HepG2 (cell line): Measurements from ENCODE around the gene SYVN1. TPM values are rescaled to one million over a fixed set of nuclear protein-coding genes. Genes with fewer than 3 reads are reported as not detected.

Experiments
- ARID4A ChIP-seq: sonication (generic); formaldehyde crosslinking; IDR thresholded peaks from 2 replicates; pipeline ENCODE4 v1.5.0; 2020; ENCODE audit warnings: mild to moderate bottlenecking, missing genetic modification reagents, borderline replicate concordance
- DMTF1 ChIP-seq: sonication (generic); formaldehyde crosslinking; IDR thresholded peaks from 2 replicates; pipeline ENCODE4 v1.4.0; 2020; ENCODE audit warnings: mild to moderate bottlenecking, missing genetic modification reagents
- FOXK2 ChIP-seq: fragments of 450-650 bp; IDR thresholded peaks from 2 replicates; pipeline ENCODE4 v1.6.1; 2016
- GFI1 ChIP-seq: sonication (generic); formaldehyde crosslinking; IDR thresholded peaks from 2 replicates; pipeline ENCODE4 v1.5.0; 2020; ENCODE audit warnings: missing genetic modification reagents, mild to moderate bottlenecking, borderline replicate concordance
- HOXA5 ChIP-seq: sonication (generic); formaldehyde crosslinking; IDR thresholded peaks from 2 replicates; pipeline ENCODE4 v1.4.0; 2020; ENCODE audit warnings: missing genetic modification reagents
- IRF1 ChIP-seq: sonication (generic); formaldehyde crosslinking; IDR thresholded peaks from 2 replicates; pipeline ENCODE4 v1.4.0; 2020; ENCODE audit warnings: low read depth, mild to moderate bottlenecking, missing genetic modification reagents
- KLF12 ChIP-seq: sonication (generic); formaldehyde crosslinking; IDR thresholded peaks from 2 replicates; pipeline ENCODE4 v1.4.0; 2020; ENCODE audit warnings: missing genetic modification reagents, borderline replicate concordance
- MNT ChIP-seq: fragments of 450-650 bp; IDR thresholded peaks from 2 replicates; pipeline ENCODE4 v1.6.1; 2016
- MTF2 ChIP-seq: sonication (generic); formaldehyde crosslinking; IDR thresholded peaks from 2 replicates; pipeline ENCODE4 v1.5.0; 2020; ENCODE audit warnings: missing genetic modification reagents, borderline replicate concordance
- NFYB ChIP-seq: sonication (generic); formaldehyde crosslinking; IDR thresholded peaks from 2 replicates; pipeline ENCODE4 v1.4.0; 2020; ENCODE audit warnings: missing genetic modification reagents
- NR2F6 ChIP-seq, 2 experiments: IDR thresholded peaks; 2 replicates each; pipeline ENCODE4 v1.6.1; 2016; ENCODE audit warnings: antibody characterized with exemption in 1 of 2, mild to moderate bottlenecking in 1 of 2
- SKI ChIP-seq: fragments of 450-650 bp; IDR thresholded peaks from one replicate; pipeline ENCODE4 v1.6.1; 2018; ENCODE audit warnings: mild to moderate bottlenecking; ENCODE audit not compliant: partially characterized antibody
- THAP7 ChIP-seq: sonication (generic); formaldehyde crosslinking; IDR thresholded peaks from 2 replicates; pipeline ENCODE4 v1.8.1; 2023; ENCODE audit warnings: mild to moderate bottlenecking, missing genetic modification reagents
- ZNF296 ChIP-seq: sonication (generic); formaldehyde crosslinking; conservative IDR thresholded peaks from 2 replicates; pipeline ENCODE4 v1.5.0; 2020; ENCODE audit warnings: mild to moderate bottlenecking, missing genetic modification reagents
- ZNF343 ChIP-seq: sonication (generic); formaldehyde crosslinking; IDR thresholded peaks from 2 replicates; pipeline ENCODE4 v1.4.0; 2020; ENCODE audit warnings: mild to moderate bottlenecking, missing genetic modification reagents
- ZNF709 ChIP-seq: sonication (generic); formaldehyde crosslinking; IDR thresholded peaks from 2 replicates; pipeline ENCODE4 v1.5.0; 2020; ENCODE audit warnings: mild to moderate bottlenecking, missing genetic modification reagents
- ZNF792 ChIP-seq: IDR thresholded peaks from 2 replicates; pipeline ENCODE4 v1.6.1; 2016
- ZNF800 ChIP-seq: sonication (generic); formaldehyde crosslinking; IDR thresholded peaks from 2 replicates; pipeline ENCODE4 v1.4.0; 2020; ENCODE audit warnings: missing genetic modification reagents
- polyA plus RNA-seq, 8 experiments: library from polyadenylated mRNA; depleted of rRNA in 3 of 8; stranded (reverse) in 7 of 8; unstranded in 1 of 8; fragments of >200 nt; fragmentation: Illumina TruSeq in 4 of 8; extraction: Trizol in 4 of 8; gene quantifications; 2 replicates each; pipeline versions ENCODE4 v1.2.1 to v1.2.3, GENCODE V29; 2011 to 2016; ENCODE audit warnings: low read depth in 4 of 8, missing spikeins in 1 of 8, mixed read lengths in 1 of 8; ENCODE audit not compliant: insufficient read depth in 1 of 8
- total RNA-seq, 5 experiments: library from RNA; depleted of rRNA; stranded (reverse); fragments of >200 nt; fragmentation: Illumina TruSeq; extraction: Trizol; gene quantifications; 2 replicates each; pipeline ENCODE4 v1.2.3, GENCODE V29; 2016; ENCODE audit warnings: low read depth in 1 of 5

SYVN1 gene
- total and polyA plus RNA-seq, 2 of the 13 experiments (the other 11 are each of a cell fraction or from before 2014, with no cell fraction given) = 10.3 to 22.5 TPM

GRCh38 chr11:65111159-65111743, 23.1 kb downstream of the SYVN1 start (continued):
- no peak for TF ChIP-seq ZNF800 (CRISPR knock-in tag)
- TF ChIP-seq ZNF709 (CRISPR knock-in tag) = peak; percentile 45; the same call in 1 of the 2 replicates
- TF ChIP-seq KLF12 = no peak
- no peak for TF ChIP-seq MTF2
- TF ChIP-seq FOXK2 = peak; percentile 12; the same call in 1 of the 2 replicates
- peak; percentile 59; the same call in 1 of the 2 replicates for TF ChIP-seq ARID4A (CRISPR knock-in tag)
- TF ChIP-seq NFYB (CRISPR knock-in tag) = no peak
- TF ChIP-seq ZNF792 (CRISPR knock-in tag) = no peak
- no peak for TF ChIP-seq ZNF296 (CRISPR knock-in tag)
- TF ChIP-seq MNT = 0 out of 2 replicates have a peak, but pooled peaks have one; percentile 13
- 0 out of 2 replicates have a peak, but pooled peaks have one; percentile 44 for TF ChIP-seq IRF1
- no peak for TF ChIP-seq HOXA5 (CRISPR knock-in tag)
- no peak for TF ChIP-seq DMTF1 (CRISPR knock-in tag)
- no peak for TF ChIP-seq NR2F6 (IDR thresholded peaks at IDR 0.05)
- TF ChIP-seq NR2F6 (CRISPR knock-in tag; IDR thresholded peaks at IDR 0.05) = no peak
- TF ChIP-seq ZNF343 = no peak
- TF ChIP-seq GFI1 (CRISPR knock-in tag) = no peak
- TF ChIP-seq SKI = no peak
- TF ChIP-seq THAP7 (CRISPR knock-in tag) = 0 out of 2 replicates have a peak, but pooled peaks have one; percentile 6
